IPS-15b (cell line): ENCODE measurements around the gene YJU2.
"Not testable (repeated sequence)": the region's sequence is repeated elsewhere in the genome, so short reads cannot be mapped to it uniquely, and the experiment has no call there.

Experiments
- H3K27me3 ChIP-seq: one replicate; pipeline ENCODE4 v1.6.1; 2013; ENCODE audit warnings: low read length; ENCODE audit not compliant: control insufficient read depth, insufficient read depth
- H3K36me3 ChIP-seq: one replicate; pipeline ENCODE4 v1.6.1; 2013; ENCODE audit warnings: low read length; ENCODE audit not compliant: control insufficient read depth, insufficient read depth
- H3K4me1 ChIP-seq: one replicate; pipeline ENCODE4 v1.6.1; 2013; ENCODE audit warnings: mild to moderate bottlenecking, low read length; ENCODE audit not compliant: control insufficient read depth, insufficient read depth
- H3K4me3 ChIP-seq: one replicate; pipeline ENCODE4 v1.5.1; 2013; ENCODE audit warnings: low read depth, low read length
- H3K9ac ChIP-seq: one replicate; pipeline ENCODE4 v1.6.1; 2013; ENCODE audit warnings: low read depth, mild to moderate bottlenecking, low read length
- H3K9me3 ChIP-seq: one replicate; pipeline ENCODE4 v1.6.1; 2013; ENCODE audit warnings: mild to moderate bottlenecking, low read length; ENCODE audit not compliant: control insufficient read depth, insufficient read depth

The YJU2 gene

DNA sequence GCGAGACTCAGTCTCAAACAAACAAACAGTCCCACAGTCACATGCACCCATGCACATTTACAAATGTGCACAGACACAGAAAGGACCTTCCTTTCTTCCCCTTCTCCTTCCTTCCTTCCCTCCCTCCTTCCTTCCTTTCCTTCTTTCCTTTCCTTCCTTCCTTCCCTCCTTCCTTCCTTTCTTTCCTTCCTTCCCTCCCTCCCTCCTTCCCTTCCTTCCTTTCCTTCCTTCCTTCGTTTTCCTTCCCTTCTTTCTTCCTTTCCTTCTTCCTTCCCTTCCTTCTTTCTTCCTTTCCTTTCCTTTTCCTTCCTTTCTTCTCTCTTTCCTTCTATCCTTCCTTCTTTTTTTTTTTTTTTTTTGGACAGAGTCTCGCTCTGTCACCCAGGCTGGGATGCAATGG, 33.8 kb upstream of the YJU2 start:
- no peaks in the 10 kb centered on the region for H3K4me1 ChIP-seq
- no peaks in the 10 kb centered on the region for H3K9me3 ChIP-seq
- peaks cover 6% of the 10 kb centered on the region for H3K36me3 ChIP-seq
- H3K27me3 ChIP-seq = no peaks in the 10 kb centered on the region
- no peak overlapping the region for H3K9ac ChIP-seq
- no peak overlapping the region for H3K4me3 ChIP-seq

DNA sequence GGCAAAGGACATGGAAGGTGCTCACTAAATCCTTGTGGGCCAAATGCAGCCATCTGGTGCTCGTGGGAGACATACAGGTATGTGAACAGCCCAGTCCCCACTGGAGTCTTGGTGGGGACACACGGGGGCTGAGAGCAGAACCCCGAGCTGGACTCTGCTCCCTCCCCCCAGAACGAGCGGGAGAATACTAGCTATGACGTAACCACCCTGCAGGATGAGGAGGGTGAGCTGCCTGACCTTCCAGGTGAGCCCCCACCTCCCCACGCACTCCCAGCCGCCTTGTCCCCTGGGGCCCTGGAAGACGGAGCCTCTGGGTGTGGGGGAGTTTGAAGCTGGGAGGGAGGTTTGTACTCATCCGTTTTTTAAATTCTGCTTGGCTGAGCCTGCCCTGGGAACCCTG, 31.1 kb upstream of the YJU2 start:
- Histone ChIP-seq H3K36me3 (peaks cover 6% of the 10 kb centered on the region), H3K4me3 (no peak overlapping the region), H3K9ac (no peak overlapping the region), H3K27me3 (no peaks in the 10 kb centered on the region), H3K4me1 (no peaks in the 10 kb centered on the region), H3K9me3 (no peaks in the 10 kb centered on the region)

DNA sequence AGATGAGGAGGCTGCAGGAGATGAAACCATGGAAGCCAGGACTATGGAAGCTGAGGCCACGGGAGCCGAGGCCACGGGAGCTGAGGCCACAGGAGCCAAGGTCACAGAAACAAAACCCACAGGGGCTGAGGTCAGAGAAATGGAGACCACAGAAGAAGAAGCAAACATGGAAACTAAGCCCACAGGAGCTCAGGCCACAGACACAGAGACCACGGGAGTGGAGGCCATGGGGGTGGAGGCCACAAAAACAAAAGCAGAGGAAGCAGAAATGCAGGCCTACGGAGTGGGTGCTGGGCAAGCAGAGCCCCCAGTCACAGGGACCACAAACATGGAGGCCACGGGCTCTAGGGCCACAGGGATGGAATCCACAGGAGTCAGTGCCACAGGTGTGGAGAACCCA, 30.0 kb upstream of the YJU2 start:
- no peaks in the 10 kb centered on the region for H3K9me3 ChIP-seq
- no peak overlapping the region for H3K9ac ChIP-seq
- no peaks in the 10 kb centered on the region for H3K4me1 ChIP-seq
- H3K4me3 ChIP-seq = no peak overlapping the region
- H3K36me3 ChIP-seq = peaks cover 6% of the 10 kb centered on the region
- no peaks in the 10 kb centered on the region for H3K27me3 ChIP-seq

DNA sequence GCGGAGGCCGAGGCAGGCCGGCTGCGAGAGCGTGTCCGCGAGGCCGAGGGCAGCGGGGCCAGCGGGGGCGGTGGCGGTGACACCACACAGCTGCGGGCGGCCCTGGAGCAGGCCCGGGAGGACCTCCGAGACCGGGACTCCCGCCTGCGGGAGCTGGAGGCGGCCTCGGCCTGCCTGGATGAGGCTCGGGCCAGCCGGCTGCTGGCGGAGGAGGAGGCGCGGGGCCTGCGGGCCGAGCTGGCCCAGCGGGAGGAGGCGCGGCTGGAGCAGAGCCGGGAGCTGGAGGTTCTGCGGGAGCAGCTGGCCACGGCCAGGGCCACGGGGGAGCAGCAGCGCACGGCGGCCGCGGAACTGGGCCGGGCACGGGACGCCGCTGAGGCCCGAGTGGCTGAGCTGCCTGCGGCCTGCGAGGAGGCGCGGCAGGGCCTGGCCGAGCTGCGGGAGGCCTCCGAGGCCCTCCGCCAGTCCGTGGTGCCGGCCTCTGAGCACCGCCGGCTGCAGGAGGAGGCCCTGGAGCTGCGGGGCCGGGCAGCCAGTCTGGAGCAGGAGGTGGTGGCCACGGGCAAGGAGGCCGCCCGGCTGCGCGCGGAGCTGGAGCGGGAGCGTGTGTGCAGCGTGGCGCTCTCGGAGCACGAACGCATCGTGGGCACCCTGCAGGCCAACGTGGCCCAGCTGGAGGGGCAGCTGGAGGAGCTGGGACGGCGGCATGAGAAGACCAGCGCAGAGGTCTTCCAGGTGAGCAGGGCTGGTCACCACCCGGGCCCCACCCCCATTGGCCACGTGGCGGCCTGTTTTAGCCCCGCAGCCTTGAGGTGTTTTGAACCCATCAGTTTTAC, 29.2 kb upstream of the YJU2 start:
- Histone ChIP-seq H3K27me3 (no peaks in the 10 kb centered on the region), H3K36me3 (peaks cover 6% of the 10 kb centered on the region), H3K9me3 (no peaks in the 10 kb centered on the region), H3K4me3 (no peak overlapping the region), H3K9ac (no peak overlapping the region), H3K4me1 (no peaks in the 10 kb centered on the region)

DNA sequence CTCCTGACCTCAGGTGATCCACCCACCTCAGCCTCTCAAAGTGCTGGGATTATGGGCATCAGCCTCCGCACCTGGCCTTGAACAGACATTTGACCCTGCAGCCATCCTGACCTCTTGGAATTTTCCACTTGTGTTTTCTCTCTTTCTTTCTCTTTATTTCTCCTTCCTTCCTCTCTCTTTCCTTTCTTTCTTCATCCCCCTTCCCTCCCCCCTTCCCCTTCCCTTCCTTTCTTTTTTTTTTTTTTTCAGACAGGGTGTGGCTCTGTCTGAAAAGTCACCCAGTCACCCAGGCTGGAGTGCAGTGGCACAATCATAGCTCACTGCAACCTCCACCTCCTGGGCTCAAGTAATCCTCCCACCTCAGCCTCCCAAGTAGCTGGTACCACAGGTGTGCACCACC, 28.4 kb upstream of the YJU2 start:
- H3K4me1 ChIP-seq, H3K9me3 ChIP-seq, H3K9ac ChIP-seq, H3K4me3 ChIP-seq, H3K36me3 ChIP-seq, H3K27me3 ChIP-seq: not testable (repeated sequence)

DNA sequence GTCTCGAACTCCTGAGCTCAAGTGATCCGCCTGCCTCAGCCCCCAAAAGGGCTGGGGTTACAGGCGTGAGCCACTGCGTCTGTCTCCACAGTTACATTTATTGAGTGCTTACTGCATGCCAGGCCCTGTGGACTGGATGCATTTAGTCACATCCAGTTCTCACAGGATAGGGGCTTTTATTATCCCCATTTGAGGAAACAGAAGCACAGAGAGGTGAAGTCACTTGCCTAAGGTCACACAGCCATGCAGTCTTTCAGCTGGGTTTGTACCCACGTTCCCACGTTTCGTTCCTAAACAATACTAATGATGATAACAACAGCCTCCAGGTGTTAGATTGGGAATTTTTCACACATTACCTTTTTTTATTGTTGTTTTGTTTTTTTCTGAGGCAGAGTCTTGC, 26.7 kb upstream of the YJU2 start:
- H3K4me3 ChIP-seq = no peak overlapping the region
- H3K9ac ChIP-seq = no peak overlapping the region
- peaks cover 9% of the 10 kb centered on the region for H3K36me3 ChIP-seq
- H3K27me3 ChIP-seq = no peaks in the 10 kb centered on the region
- H3K4me1 ChIP-seq = no peaks in the 10 kb centered on the region
- no peaks in the 10 kb centered on the region for H3K9me3 ChIP-seq

DNA sequence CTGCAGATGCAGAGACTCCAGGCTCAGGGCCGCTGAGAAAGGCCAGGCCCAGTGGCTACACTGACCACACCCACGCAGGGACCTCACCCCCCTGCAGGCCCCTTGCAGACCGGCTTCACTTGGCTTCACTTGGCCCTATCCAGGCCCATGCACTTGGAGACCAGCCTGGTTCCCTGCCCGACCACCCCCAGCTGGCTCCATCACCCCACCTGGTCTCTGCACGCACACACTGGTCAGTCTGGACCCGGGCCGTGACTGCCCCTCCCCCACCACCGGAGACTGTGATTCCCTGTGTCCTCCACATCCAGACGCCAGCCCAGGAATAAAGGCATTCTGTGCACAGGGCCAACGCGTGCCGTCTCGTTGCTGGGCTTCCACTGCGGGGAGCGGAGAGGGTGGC, 22.4 kb upstream of the YJU2 start:
- no peak overlapping the region for H3K9ac ChIP-seq
- no peaks in the 10 kb centered on the region for H3K9me3 ChIP-seq
- peaks cover 3% of the 10 kb centered on the region for H3K36me3 ChIP-seq
- H3K27me3 ChIP-seq = peaks cover 4% of the 10 kb centered on the region
- H3K4me3 ChIP-seq = no peak overlapping the region
- H3K4me1 ChIP-seq = peaks cover 4% of the 10 kb centered on the region

DNA sequence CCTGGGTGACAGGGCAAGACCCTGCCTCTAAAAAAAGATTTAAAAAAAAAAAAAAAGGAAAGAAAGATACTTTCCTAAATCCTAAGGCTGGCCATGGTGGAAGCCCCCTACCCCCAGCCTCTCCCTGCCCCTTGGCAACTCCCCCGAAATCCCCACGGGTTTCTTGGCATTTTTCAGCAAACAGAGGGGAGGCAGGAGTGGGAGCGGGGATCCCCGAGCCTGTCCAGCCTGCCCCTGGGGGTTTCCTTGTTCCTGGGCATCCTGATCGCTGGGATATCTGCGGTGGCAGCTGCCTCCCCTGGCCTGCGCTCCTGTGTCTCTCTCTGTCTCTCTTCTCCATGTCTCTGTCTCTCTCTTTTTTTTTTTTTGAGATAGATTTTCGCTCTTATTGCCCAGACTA, 21.0 kb upstream of the YJU2 start:
- H3K27me3 ChIP-seq = peaks cover 4% of the 10 kb centered on the region
- no peak overlapping the region for H3K9ac ChIP-seq
- peaks cover 3% of the 10 kb centered on the region for H3K36me3 ChIP-seq
- H3K9me3 ChIP-seq = no peaks in the 10 kb centered on the region
- H3K4me3 ChIP-seq = no peak overlapping the region
- H3K4me1 ChIP-seq = peaks cover 4% of the 10 kb centered on the region

DNA sequence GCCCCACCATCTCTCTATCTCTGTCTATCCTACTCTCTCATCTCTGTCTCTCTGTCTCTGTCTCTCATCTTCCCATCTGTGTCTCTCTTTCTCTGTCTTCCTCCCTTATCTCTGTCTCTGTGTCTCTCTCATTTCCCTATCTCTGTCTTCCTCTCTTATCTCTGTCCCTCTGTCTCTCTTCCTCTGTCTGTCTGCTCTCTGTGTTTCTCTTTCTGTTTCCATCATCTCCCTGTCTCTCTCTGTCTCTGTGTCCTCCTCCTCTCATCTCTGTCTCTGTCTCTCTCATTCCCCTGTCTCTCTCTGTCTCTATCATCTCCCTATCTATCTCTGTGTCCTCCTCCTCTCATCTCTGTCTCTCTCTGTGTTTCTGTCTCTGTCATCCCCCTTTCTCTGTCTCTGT, 19.1 kb upstream of the YJU2 start:
- Histone ChIP-seq H3K4me1 (peaks cover 4% of the 10 kb centered on the region), H3K9ac (no peak overlapping the region), H3K9me3 (no peaks in the 10 kb centered on the region), H3K27me3 (peaks cover 4% of the 10 kb centered on the region), H3K4me3 (no peak overlapping the region), H3K36me3 (peaks cover 3% of the 10 kb centered on the region)

DNA sequence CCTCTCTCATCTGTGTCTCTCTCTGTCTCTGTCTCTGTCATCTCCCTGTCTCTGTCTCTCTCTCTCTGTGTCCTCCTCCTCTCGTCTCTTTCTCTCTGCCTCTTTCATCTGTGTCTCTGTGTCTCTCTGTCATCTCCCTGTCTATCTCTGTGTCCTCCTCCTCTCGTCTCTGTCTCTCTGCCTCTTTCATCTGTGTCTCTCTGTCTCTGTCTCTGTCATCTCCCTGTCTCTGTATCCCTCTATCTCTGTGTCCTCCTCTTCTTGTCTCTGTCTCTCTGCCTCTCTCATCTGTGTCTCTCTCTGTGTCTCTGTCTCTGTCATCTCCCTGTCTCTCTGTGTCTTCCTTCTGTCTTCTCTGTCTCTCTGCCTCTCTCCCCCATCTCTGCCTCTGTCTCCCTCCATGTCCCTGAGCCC, 18.1 kb upstream of the YJU2 start:
- H3K27me3 ChIP-seq = peaks cover 4% of the 10 kb centered on the region
- H3K4me3 ChIP-seq = peak overlapping the region; percentile 37
- H3K9me3 ChIP-seq = no peaks in the 10 kb centered on the region
- peaks cover 2% of the 10 kb centered on the region for H3K36me3 ChIP-seq
- H3K9ac ChIP-seq = no peak overlapping the region
- peaks cover 4% of the 10 kb centered on the region for H3K4me1 ChIP-seq

DNA sequence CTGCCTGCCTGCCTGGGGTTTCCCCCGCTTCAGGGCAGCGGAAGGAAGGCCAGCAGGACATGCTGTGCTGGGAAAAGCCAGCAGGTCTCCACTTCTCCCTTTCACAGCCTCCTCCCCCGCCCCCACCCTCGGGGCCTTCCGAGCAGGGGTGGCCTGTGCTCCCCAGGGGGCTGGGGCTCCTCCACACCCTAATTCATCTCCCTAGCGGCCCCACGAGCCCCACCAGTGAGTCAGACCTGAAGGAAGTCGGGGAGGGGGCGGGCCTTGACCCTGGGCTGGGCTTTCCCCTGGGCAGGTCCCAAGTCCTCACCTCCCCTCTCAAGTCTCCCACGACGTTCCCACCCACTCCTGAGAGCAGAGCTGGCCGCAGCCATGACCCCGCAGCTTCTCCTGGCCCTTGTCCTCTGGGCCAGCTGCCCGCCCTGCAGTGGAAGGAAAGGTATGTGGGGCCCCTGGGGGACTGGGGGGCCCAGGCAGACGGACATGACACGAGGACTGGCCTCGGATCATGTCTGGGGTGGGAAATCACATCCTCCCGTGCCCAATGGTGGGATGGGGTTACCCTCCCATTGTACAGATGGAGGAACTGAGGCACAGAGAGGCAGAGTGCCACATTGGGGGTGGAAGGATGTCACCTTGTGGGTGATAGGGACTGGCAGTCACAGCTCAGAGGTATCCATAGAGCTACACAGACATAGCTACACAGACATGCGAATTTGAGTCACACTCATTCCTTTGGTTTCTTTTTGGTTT, 17.5 kb upstream of the YJU2 start, which contains the start of gene EBI3:
TSS of gene EBI3 (plus strand) at position 345 of the 753 bp plus-strand sequence. CDS start at position 373, 28 bp downstream.
- Histone ChIP-seq H3K9ac (no peak within 1 kb of the TSS), H3K4me3 (peak within 1 kb of the TSS; percentile 37), H3K9me3 (no peaks in the 10 kb centered on the region), H3K27me3 (peaks cover 4% of the 10 kb centered on the region), H3K4me1 (peaks cover 4% of the 10 kb centered on the region), H3K36me3 (no peaks in the 10 kb centered on the region)

DNA sequence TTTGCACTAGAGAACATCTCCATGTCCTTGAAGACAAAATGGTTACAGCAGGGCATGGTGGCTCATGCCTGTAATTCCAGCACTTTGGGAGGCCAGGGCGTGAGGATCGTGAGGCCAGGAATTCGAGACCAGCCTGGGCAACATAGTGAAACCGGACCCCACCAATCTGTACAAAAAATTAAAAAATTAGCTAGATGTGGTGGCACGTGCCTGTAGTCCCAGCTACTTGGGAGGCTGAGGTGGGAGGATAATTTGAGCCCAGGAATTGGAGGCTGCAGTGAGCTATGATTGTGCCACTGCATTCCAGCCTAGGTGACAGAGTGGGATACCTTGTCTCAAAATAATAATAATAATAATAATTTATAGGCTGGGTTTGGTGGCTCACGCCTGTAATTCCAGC, 16.6 kb upstream of the YJU2 start:
- not testable (repeated sequence) for H3K9ac ChIP-seq, H3K4me1 ChIP-seq, H3K27me3 ChIP-seq, H3K9me3 ChIP-seq, H3K36me3 ChIP-seq, H3K4me3 ChIP-seq
